C4-2B (cell line): ENCODE data around the gene PRKCB.

Experiments
- ZFX ChIP-seq: fragments of 450-650 bp; IDR thresholded peaks from 2 replicates; pipeline ENCODE4 v1.6.1; 2017
- TF ChIP-seq, protein P1 (sequence below): fragments of 450-650 bp; conservative IDR thresholded peaks from 2 replicates; pipeline ENCODE4 v1.5.1; 2017; ENCODE audit warnings: mild to moderate bottlenecking

DNA sequence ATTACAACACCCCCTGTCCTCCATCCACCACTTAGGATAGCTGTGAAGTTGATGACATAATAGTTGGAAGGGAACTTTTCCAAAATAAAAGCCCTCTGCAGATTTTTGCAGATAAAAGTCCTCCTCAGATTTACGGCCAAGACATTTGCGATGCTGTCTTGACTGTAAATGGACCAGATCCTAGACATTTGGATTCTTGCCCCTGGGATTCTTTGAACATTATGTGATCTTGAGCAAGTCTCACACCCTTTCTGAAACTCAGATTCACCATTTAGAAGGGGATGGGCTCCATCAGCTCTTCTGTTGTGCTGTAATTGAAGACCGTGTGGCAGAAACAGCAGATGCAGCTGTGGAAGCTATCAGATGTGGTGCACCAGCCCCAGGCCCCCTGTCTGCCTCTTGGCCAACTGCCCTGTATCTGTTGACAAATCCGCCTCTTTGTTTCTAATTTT is 266.5 kb downstream of the PRKCB start:
- TF ChIP-seq, protein P1, sequence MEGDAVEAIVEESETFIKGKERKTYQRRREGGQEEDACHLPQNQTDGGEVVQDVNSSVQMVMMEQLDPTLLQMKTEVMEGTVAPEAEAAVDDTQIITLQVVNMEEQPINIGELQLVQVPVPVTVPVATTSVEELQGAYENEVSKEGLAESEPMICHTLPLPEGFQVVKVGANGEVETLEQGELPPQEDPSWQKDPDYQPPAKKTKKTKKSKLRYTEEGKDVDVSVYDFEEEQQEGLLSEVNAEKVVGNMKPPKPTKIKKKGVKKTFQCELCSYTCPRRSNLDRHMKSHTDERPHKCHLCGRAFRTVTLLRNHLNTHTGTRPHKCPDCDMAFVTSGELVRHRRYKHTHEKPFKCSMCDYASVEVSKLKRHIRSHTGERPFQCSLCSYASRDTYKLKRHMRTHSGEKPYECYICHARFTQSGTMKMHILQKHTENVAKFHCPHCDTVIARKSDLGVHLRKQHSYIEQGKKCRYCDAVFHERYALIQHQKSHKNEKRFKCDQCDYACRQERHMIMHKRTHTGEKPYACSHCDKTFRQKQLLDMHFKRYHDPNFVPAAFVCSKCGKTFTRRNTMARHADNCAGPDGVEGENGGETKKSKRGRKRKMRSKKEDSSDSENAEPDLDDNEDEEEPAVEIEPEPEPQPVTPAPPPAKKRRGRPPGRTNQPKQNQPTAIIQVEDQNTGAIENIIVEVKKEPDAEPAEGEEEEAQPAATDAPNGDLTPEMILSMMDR, result no peak
- TF ChIP-seq ZFX, result no peak
